Measurements from ENCODE around the gene LCN15.
"Not testable (repeated sequence)": the region's sequence is repeated elsewhere in the genome, so short reads cannot be mapped to it uniquely, and the experiment has no call there.

The LCN15 gene

GRCh38 chr9:136764301-136764891, at the start of gene LCN15:
LCN15 (minus strand) TSS chr9:136764518; CDS start chr9:136764488, 30 bp downstream.
- DNase-seq (ENCODE audit: low spot score), result no peak

- DNase-seq (ENCODE audit: low spot score), result no peak
Observed at GRCh38 chr9:136808806-136809158, 44.5 kb upstream of the LCN15 start.

GRCh38 chr9:136808075-136808805, 43.9 kb upstream of the LCN15 start:
- peak; percentile 54 for DNase-seq (ENCODE audit: low spot score)

- peak; percentile 94 for DNase-seq (ENCODE audit: low spot score)
Observed at GRCh38 chr9:136807281-136808074, 43.2 kb upstream of the LCN15 start, which contains the start of gene RABL6. RABL6 (plus strand) TSS chr9:136807948; CDS start chr9:136808197, 249 bp downstream.

- no peak for DNase-seq (ENCODE audit: low spot score)
Observed at GRCh38 chr9:136806631-136807201, 42.4 kb upstream of the LCN15 start.

- no peak for DNase-seq (ENCODE audit: low spot score)
Observed at GRCh38 chr9:136806067-136806466, 41.7 kb upstream of the LCN15 start.

- DNase-seq (ENCODE audit: low spot score), result no peak
Observed at GRCh38 chr9:136805207-136805740, 41.0 kb upstream of the LCN15 start.

GRCh38 chr9:136804509-136805206, 40.3 kb upstream of the LCN15 start:
- DNase-seq (ENCODE audit: low spot score), result no peak

- no peak for DNase-seq (ENCODE audit: low spot score)
Observed at GRCh38 chr9:136803551-136804508, 39.5 kb upstream of the LCN15 start.

- DNase-seq (ENCODE audit: low spot score), result not testable (repeated sequence)
Observed at GRCh38 chr9:136803009-136803550, 38.8 kb upstream of the LCN15 start.

GRCh38 chr9:136802321-136802720, 38.0 kb upstream of the LCN15 start:
- DNase-seq (ENCODE audit: low spot score), result no peak

GRCh38 chr9:136799854-136800657, 35.7 kb upstream of the LCN15 start:
- peak; percentile 91 for DNase-seq (ENCODE audit: low spot score)

GRCh38 chr9:136799079-136799853, 34.9 kb upstream of the LCN15 start:
- no peak for DNase-seq (ENCODE audit: low spot score)

GRCh38 chr9:136798708-136799078, 34.4 kb upstream of the LCN15 start:
- DNase-seq (ENCODE audit: low spot score), result no peak

GRCh38 chr9:136796775-136797347, 32.5 kb upstream of the LCN15 start:
- not testable (repeated sequence) for DNase-seq (ENCODE audit: low spot score)

GRCh38 chr9:136796238-136796774, 32.0 kb upstream of the LCN15 start, which contains the start of gene CCDC183:
CCDC183 (plus strand) TSS chr9:136796338; CDS start chr9:136796398, 60 bp downstream.
- DNase-seq (ENCODE audit: low spot score), result no peak

GRCh38 chr9:136795000-136795348, 30.7 kb upstream of the LCN15 start:
- no peak for DNase-seq (ENCODE audit: low spot score)
